GM18870 (cell line): ENCODE results near the gene DACT1.
"Not testable (repeated sequence)": the region's sequence is repeated elsewhere in the genome, so short reads cannot be mapped to it uniquely, and the experiment has no call there.

Experiments used
- ATAC-seq: cut with Tn5 transposase; IDR thresholded peaks from one replicate; pipeline ENCODE4 v1.9.1; 2021; ENCODE audit warnings: moderate library complexity; ENCODE audit not compliant: unreplicated experiment

DACT1 gene, protein sequence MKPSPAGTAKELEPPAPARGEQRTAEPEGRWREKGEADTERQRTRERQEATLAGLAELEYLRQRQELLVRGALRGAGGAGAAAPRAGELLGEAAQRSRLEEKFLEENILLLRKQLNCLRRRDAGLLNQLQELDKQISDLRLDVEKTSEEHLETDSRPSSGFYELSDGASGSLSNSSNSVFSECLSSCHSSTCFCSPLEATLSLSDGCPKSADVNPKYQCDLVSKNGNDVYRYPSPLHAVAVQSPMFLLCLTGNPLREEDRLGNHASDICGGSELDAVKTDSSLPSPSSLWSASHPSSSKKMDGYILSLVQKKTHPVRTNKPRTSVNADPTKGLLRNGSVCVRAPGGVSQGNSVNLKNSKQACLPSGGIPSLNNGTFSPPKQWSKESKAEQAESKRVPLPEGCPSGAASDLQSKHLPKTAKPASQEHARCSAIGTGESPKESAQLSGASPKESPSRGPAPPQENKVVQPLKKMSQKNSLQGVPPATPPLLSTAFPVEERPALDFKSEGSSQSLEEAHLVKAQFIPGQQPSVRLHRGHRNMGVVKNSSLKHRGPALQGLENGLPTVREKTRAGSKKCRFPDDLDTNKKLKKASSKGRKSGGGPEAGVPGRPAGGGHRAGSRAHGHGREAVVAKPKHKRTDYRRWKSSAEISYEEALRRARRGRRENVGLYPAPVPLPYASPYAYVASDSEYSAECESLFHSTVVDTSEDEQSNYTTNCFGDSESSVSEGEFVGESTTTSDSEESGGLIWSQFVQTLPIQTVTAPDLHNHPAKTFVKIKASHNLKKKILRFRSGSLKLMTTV

DNA sequence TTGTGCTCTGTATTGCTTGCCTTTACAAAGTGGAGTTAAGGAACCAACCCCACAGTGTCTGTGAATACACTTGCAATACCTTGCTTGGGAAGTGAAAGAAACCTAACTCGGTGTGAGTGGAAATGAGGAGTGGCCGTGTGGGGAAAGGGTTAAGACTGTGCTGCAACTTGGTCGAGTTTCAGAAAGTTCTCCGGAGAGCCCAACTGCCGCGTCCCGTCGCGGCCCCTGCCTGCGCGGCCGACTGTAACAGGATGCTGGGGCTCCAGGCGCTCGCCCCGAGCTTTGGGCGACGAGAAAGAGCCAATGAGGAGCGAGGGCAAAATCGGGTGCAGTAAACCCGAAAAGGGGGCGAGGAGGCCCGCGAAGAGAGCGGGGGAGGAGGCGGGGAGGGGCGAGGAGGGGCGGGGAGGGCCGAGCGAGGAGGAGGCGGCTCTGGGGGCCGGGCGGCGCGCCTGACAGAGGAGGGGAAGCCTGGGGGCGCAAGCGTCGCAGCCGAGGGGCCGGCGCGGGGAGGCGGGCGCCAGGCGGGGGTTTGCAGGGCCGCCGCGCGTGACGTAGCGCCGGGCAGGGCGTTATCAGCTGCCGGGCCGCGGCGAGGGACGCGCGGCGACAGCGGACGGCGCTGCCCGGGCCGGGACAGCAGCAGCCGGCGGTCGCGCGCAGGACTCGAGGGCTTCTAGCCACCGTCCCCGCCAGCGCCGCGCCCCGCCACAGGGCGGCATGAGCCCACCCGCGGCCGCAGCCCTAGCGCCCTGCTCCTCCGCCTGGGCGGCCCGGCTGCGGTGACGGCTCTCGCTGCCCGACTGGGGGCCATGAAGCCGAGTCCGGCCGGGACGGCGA, at the start of gene DACT1:
TSS of gene DACT1 (plus strand) at position 572 of the 840 bp plus-strand sequence. CDS start at position 813, 241 bp downstream.
- peak; percentile 39 for ATAC-seq

DNA sequence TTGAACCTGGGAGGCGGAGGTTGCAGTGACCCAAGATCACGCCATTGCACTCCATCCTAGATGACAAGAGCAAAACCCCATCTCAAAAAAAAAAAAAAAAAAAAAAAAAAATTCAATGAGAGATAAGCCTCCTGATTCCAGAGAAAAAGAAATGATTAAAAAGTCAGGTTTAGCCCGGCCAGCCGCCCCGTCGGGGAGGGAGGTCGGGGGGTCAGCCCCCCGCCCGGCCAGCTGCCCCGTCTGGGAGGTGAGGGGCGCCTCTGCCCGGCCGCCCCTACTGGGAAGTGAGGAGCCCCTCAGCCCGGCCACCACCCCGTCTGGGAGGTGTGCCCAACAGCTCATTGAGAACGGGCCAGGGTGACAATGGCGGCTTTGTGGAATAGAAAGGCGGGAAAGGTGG, 49.4 kb upstream of the DACT1 start:
- ATAC-seq: not testable (repeated sequence)

DNA sequence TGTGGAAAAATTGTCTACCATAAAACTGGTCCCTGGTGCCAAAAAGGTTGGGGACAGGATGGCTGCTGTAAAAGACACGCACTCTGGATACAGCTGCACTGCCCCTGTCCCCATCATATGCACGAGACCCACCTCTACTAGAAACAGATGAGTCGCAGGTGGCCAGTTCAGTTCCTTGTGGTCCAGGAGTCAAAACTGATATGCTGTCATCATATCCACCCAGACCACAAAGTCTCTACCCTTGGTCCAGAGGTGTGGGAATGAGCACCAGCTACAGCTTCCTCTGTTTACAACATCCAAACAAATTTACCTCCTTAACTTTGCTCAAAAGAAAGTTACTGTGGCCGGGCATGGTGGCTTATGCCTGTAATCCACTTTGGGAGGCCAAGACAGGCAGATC, 43.8 kb upstream of the DACT1 start:
- ATAC-seq: no peak

DNA sequence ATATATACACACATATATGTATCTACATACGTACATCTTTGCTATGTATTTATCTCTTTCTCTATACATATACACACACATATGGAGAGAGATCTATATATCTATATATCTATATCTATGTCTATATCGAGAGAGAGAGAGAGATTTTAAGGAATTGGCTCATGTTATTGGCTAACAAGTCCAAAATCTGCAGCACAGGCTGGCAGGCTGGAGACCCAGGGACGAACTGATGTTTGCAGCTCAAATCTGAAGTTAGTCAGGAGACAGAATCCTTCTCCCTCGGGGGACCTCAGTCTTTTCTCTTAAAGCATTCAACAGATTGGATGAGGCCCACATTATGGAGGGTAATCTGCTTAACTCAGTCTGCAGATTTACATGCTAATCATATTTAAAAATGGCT, 40.7 kb upstream of the DACT1 start:
- no peak for ATAC-seq

DNA sequence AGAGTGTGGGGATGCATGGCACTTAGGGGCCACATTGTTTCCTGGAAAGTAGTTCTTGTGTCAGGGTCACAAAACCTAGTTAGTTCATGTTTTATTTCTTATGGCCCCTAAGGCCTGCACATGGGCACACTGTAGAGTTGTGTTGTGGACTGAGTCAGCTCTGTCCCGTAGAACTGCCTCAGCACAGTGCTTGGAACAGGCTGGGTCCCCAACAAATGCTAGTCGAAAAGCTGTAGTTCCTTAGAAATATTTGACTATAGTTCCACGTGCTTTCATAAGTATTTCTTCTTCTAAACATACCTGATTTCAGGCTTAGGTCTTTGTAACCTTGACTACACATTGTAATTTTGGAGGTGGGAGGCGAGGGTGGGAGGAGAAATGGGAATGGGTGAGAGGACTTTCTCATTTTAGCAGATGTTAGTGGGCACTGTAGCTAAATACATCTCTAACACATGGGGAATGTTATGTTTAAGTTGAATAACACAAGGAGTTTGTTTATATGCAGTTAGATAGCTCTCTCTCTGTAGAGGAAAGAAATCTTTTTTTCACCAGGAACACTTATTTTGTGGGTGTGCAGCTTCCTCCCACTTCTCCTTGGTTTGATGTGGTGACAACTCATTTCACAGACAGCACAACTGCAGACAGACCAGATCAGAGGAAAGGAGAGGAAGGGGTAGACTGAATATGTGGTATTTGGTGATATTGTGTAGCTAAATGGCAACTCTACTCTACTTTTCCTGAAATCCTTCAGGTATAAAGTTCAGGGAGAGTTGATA, 39.5 kb upstream of the DACT1 start:
- ATAC-seq: no peak

DNA sequence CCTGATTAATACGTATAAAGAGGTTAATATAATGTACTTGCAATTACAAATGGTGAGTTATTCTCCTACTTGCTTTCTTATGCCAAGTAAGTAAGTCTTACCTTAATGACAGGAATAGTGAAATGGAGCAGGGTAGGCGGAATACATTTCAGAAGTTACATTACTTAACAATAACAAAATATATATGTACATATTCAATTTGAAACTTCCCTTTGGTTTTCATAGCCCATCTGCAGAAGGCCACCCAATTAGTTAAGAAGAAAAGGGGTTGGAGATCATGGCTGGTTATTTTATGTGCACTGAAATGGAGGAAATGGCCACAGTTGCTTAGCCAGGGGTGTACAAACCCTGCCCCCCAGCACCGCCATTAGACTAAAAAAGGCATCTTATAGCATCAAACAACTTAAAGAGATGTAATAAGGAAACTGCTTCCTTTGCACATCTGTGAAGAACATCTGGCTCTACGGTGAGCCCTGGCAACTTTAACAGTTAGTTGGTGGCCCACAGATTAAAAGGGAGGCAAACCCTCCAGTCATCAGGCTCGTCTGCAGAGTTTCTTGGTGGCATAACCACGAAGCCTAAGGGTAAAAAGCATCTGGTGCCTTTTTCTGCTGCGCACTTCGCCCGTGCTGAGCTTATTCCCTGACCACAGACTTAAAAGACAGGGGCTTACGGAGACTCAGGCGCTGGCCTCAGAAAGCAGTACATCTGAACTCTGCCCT, 38.8 kb upstream of the DACT1 start:
- no peak for ATAC-seq

DNA sequence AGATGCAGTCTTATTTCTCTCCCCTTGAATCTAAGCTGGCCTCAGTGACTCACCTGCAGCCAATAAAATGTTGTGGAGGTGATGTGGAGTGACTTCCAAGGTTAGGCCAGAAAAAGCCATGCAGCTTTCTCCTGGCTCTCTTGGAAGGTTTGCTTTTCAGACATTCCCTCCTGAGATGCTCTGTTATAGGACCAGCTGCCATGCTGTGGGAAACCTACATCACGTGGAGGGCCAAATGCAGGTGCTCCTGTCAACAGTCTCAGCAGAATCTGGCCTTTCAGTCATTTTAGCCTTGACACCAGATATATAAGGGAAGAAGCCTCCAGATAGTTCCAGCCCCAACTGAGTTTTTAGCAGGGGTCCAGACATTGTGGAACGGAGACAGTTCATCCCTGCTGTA, 38.1 kb upstream of the DACT1 start:
- no peak for ATAC-seq

DNA sequence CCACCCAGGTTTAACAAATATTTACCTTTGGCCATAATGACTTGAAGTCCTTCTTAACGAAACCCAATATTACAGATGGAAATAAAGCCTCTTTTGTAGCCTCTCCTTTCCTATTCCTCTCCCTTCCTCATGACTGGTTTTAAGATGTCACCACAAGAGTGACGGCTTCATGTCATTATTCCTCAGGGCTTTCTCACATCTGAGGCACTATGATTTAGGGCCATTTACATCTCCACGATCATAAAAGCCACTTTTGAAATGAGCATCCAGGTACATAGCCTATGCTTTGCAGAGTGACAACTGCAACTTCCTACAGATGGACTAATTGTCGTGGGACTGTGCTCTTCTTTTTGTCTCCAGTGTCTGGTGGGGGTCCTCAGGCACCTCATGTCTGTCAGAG, 32.3 kb upstream of the DACT1 start:
- no peak for ATAC-seq

DNA sequence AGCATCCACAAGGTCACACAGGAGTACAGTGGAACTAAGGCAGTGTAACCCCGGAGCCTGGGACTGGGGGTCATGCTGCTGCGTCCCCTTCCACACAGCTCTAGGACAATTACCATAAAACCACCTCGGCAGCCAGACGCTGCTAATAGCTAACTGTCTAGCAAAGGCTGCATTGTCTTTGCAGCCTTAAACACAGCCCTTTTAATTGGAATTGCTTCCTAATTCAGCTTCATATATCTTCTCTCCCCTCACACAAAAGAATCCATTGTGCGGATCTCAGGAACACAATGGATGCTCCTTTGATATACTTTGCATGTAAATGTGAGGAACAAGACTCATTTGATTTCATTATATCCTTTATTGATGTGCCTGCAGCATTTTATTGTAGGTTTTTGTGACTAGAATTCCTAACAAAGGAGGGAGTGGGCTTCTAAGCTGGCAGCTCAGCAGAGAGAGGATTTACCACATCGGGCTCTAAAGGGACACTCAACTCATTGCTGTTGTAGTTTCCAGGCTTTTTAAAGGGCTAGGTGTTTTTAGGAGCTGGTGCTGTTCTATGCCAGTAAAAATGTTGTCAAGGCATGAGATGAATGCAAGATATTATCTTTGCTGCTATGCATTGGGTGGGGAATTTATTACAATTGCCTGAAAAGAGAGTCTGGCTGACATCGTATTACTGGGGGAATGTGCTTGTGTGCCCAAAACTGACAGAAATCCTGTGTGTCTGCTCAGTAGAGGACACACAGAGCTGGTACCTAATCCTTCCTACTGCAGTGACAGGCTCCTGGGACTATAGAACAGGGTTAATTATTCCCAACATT, 30.4 kb upstream of the DACT1 start:
- no peak for ATAC-seq

DNA sequence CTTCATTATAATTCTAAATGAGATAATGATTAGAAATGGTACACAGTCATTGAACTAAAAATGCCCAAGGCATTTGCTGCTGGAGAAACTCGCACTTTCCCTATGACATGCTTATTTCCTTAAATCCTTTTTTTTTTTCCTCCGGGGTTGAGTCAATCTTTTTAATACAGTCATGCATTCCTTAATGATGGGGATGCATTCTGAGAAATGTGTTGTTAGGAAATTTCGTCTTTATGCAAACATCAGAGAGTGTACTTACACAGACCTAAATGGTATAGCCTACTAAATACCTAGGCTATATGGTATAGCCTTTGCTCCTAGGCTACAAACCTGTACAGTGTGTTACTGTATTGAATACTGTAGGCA, 29.8 kb upstream of the DACT1 start:
- ATAC-seq: no peak

DNA sequence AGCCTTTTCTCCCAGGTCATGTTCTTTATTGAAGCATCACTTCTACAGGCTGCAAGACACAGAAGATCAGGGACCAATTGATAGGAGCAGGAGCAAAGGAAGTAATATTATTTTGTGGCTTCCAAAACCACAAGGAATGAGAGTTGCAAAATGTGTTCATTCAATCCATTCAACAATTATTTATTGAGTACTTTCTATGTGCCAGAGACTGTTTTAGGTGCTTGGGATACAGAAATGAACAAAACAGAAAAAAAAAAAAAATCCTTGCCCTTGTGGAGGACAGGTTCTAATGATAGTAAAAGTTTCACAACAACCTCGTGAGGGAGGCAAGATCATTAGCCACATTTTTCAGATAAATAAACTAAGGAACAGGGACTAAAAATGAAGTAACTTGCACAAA, 20.1 kb upstream of the DACT1 start:
- no peak for ATAC-seq

DNA sequence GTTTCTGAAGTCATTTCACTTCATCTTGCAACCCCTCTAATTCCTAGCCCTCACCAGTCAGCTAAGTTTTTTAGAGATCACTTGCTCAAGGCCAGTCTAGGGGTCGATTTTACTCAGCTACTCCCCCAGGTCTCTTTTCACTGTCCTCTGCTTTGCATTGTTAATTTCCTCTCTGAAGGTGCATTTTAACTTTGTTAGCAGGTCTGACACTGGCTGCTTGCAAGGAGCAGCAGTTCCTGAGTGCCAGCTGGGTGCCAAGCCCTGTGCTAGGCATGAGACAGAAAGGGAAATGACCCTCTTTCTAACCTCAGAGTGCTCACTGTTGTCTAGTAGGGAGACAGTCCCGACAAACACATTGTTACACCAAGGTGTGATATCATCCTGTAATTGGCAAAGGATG, 17.8 kb upstream of the DACT1 start:
- no peak for ATAC-seq

DNA sequence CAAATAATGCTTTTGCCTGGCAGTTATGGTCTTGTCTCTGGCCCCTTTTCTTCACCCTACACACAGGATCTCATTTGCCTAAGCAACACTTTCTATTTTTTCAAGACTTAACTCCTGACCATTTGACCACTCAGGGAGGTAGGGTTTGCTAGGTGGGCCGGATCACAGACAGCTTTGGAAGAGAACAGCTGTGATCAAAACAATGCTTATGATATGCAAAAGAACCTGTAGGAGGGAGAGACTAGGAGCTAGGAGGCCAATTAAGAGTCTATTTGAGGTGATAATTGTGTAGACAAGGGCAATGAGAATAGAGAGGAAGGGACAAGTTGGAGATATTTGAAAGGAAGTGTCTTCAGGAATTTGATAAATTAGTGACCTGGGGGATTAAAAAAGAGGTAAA, 12.3 kb upstream of the DACT1 start:
- ATAC-seq: no peak

DNA sequence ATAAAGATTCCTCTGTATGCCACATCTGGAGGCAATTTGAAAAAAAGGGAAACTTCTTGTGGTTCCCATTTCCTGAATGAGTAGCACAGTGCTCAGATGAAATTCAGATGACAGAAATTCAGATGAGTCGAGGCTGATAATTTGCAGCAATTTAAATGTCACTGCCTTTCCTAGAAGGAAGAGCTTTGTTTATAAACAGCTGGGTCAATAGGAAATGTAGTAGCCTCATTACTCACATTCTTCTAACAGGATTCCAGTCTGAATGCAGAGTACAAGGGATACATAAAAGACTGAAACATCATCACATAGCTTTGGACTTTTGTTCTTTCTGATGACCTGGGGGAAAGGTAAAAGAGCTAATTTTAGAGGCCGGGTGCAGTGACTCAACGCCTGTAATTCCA, 11.3 kb upstream of the DACT1 start:
- ATAC-seq: no peak

DNA sequence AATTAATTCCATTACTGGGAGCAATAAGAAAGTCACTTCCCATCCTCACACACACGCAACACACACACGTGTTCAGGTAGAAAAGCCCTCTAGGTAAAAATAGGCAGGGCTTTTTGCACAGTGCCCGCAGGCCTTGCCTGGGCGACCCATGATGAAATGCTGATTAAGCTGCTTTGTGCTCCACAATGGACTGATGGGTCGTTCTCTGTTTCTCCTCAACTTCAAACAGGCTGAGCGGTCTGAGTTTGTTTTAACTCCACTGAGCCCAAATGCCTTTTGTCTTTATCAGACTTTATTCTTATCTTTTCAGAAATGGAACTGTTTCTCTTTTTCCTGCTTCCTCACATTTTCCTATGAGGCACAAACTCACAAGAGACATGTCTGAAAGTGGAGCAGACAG, 9.4 kb upstream of the DACT1 start:
- no peak for ATAC-seq

DNA sequence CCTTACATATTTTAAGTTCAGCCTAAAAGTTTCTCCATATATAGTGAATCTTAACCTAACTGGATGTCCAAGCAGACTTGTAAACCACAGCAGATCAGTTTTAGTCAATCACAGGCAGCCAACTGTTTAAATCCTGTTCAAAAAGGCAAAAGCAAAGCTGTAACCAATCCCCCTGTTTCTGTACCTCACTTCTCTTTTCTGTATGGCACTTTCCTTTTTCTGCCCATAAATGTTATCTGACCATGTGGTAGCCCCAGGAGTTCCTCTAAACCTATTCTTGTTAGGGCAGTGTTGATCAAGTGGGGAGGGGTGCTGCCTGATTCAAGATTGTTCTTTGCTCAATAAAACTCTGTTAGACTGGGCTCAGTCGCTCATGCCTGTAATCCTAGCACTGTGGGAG, 8.5 kb upstream of the DACT1 start:
- no peak for ATAC-seq

DNA sequence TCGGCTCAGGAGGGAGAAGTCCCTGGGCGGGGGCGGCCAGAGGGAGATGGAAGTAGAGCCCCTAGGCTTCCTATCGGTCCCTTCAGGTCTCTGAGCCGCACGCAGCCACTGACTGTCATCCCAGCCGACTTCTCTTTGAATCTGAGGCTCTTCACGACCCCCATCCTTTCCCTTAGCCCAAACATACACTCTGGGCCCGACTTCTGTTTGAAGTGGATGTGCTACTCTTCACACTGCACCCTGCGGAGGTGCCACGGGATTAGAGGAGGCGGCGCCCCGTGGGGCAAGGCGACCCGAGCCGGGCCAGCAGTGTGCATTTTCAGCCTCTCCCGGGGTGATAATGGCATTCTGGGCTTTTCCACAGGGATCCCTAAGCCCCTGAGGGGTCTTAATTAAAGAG, 6.0 kb upstream of the DACT1 start:
- ATAC-seq: no peak

DNA sequence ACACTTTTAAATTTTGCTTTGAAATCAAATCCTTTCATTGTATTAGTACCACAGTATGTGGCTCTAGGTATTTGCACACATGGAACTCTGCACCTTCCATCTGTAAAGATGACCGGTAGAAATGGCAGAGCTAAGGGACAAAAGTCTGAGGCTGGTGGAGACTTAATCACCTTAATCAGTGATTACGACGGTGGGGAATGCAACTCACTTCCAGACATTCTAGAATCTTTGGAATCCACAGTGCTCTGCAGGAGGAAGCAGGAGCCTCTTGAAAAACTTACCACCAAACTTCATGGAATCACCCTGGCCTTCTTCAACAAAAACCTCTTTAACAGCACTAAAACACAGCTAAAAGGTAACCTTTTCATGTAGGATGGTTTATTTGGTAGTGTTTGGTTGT, 3.9 kb upstream of the DACT1 start:
- ATAC-seq: no peak

DNA sequence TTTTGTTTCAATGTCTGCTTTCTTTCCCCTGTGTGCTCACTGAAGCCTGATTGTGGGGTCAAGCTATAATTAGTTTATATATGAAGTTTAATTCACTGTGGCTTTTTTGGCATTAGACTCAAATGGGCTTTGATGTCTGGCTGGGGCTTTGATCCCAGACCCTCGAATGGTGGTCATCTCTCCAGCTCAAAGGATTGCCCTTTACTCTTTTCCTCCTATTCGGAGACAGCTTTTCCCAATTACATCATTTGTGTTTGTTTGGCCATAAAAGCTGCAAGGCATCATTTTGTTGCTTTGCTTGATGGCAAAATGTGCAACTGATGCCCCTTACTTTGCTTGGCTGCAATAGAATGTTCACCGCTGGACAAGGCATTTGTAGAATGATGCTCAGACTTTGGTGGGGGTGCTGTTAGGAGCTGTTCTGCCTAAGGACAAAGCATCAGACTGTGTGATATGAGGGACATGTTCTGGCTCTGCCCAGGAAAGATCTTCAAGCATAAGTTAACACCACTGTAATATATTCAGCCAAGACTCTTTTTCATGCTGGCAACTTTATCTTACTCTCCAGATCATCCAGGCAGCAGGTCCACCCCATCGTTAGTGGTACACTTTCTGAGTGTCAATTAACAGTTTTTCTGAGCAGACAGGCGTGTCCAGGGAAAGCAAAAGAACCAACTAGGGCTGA, 3.2 kb upstream of the DACT1 start:
- ATAC-seq: no peak
